Adrenal gland (tissue), 12 donors: ENCODE results near the gene GPR157. TPM values are rescaled to one million over a fixed set of nuclear protein-coding genes. Genes with fewer than 3 reads are reported as not detected.
A peak's percentile ranks its signal among the peaks of the same experiment; 100 is the strongest.

Experiments used
- DNase-seq, 7 donors: peaks; one replicate each; pipeline ENCODE4 v3.0.0-alpha.2; 2019 to 2020
- H3K27ac ChIP-seq, 5 donors: fragments of 200-600 bp; sonication (generic) in 4 of 5; 1 replicate in 3 of 5; 2 replicates in 2 of 5; pipeline versions ENCODE4 v1.5.1 to v1.8.0; 2016 to 2020; ENCODE audit warnings: mild to moderate bottlenecking in 1 of 5
- H3K27me3 ChIP-seq: fragments of 200-600 bp; 2 replicates; pipeline ENCODE4 v1.8.0; 2021
- H3K36me3 ChIP-seq, 2 donors: fragments of 200-600 bp; replicated peaks in 1 of 2; 1 replicate in 1 of 2; 2 replicates in 1 of 2; pipeline versions ENCODE4 v1.5.1 to v1.8.0; 2018 to 2022
- H3K4me1 ChIP-seq, 2 donors: fragments of 200-600 bp; replicated peaks in 1 of 2; 1 replicate in 1 of 2; 2 replicates in 1 of 2; pipeline versions ENCODE4 v1.5.1 to v1.8.0; 2018 to 2021
- H3K4me3 ChIP-seq, 4 donors: fragments of 200-600 bp; sonication (generic) in 3 of 4; one replicate each; pipeline ENCODE4 v1.5.1; 2016 to 2018
- H3K9me3 ChIP-seq, 3 donors: fragments of 200-600 bp; sonication (generic) in 1 of 3; replicated peaks in 1 of 3; 1 replicate in 2 of 3; 2 replicates in 1 of 3; pipeline versions ENCODE4 v1.5.1 to v1.8.0; 2016 to 2021
- CTCF ChIP-seq, 6 experiments: fragments of 450-650 bp in 4 of 6; fragments of 200-600 bp in 2 of 6; sonication (generic) in 1 of 6; IDR thresholded peaks; 1 replicate in 5 of 6; 2 replicates in 1 of 6; pipeline versions ENCODE4 v1.5.1 to v1.8.0; 2016 to 2021; ENCODE audit warnings: antibody characterized with exemption in 6 of 6, mild to moderate bottlenecking in 2 of 6, moderate library complexity in 1 of 6
- POLR2A ChIP-seq, 2 donors: fragments of 450-650 bp; IDR thresholded peaks; one replicate each; pipeline ENCODE4 v1.6.1; 2017; ENCODE audit warnings: antibody characterized with exemption in 2 of 2, mild to moderate bottlenecking in 2 of 2, moderate library complexity in 1 of 2
- WGBS, 4 donors: extraction: QIAGEN DNeasy Blood & Tissue Kit in 2 of 4; methylation state at CpG; one replicate each; pipeline versions ENCODE4 v1.1.5 to v1.1.7; 2013 to 2017; 5-methylcytosine and 5-hydroxymethylcytosine counted together
- intact Hi-C, 2 donors: fragments of 100-400 bp; cut with DNase I; formaldehyde crosslinking; loops; one replicate each; pipeline versions ENCODE4 v1.14.1 to v1.15.0; 2022 to 2023
- polyA plus RNA-seq, 3 donors: library from polyadenylated mRNA; stranded (reverse); fragments of 200-250 nt in 2 of 3; fragments of 350-450 nt in 1 of 3; fragmentation: Illumina TruSeq in 1 of 3; extraction: RNeasy Lipid Tissue Mini Kit (QIAGEN cat#74804) in 1 of 3; gene quantifications; one replicate each; pipeline ENCODE4 v1.2.3, GENCODE V29; 2013 to 2014
- total RNA-seq, 9 donors: library from RNA; depleted of rRNA in 4 of 9; stranded (reverse); fragments of >200 nt in 4 of 9; fragments of 120-200 nt in 1 of 9; fragmentation: NEBNext Ultra II Directional in 1 of 9; extraction: Animal tissue kit (Norgen Biotek cat#: 25700) in 1 of 9; gene quantifications; one replicate each; pipeline versions ENCODE4 v1.1.0 to v1.2.4, GENCODE V29; 2013 to 2023
- donor health status: healthy with polysubstance abuse.
- donor health status: Bipolar disorder and iron deficiency.
- donor health status: DM: yes; HTN: yes; CAD: no.
- donor health status: DM: no; HTN: no; CAD: no.
- donor health status: DM: no; HTN: no; CAD: no.
- donor health status: DM: yes; HTN: yes; CAD: no.

The GPR157 gene
- total and polyA plus RNA-seq, 12 donors: 2.0 to 16.8 (median 7.5) TPM

- DNase-seq: peak in 1 of 7 donors; percentile 18
- H3K4me1 ChIP-seq: peaks cover 5 to 6% of the 10 kb centered on the region in 2 donors
- H3K27ac ChIP-seq: no peak overlapping the region
- no peaks in the 10 kb centered on the region for H3K36me3 ChIP-seq
- no peaks in the 10 kb centered on the region for H3K27me3 ChIP-seq
- 83 to 93% (median 90%) methylated on average over 11 to 13 of the region's 13 CpGs for WGBS, 4 donors
- no peak for TF ChIP-seq CTCF (IDR thresholded peaks at IDR 0.05)
- no peak for TF ChIP-seq POLR2A (IDR thresholded peaks at IDR 0.05)
- intact Hi-C loops: loop anchor here in 1 of 2 donors (5.0 kb wide), 1 partner anchor 84 kb away; no protein-coding TSS in a partner anchor
- H3K9me3 ChIP-seq: no peaks in the 10 kb centered on the region
- no peak overlapping the region for H3K4me3 ChIP-seq
These were observed 15.7 kb downstream of the GPR157 start for GRCh38 chr1:9112961-9113880.

GRCh38 chr1:9111957-9112356, 16.9 kb downstream of the GPR157 start:
- no peaks in the 10 kb centered on the region for H3K36me3 ChIP-seq
- DNase-seq: peak in 1 of 7 donors; percentile 26
- H3K9me3 ChIP-seq: no peaks in the 10 kb centered on the region
- H3K4me1 ChIP-seq: peaks cover 5 to 6% of the 10 kb centered on the region in 2 donors
- no peak for TF ChIP-seq CTCF (IDR thresholded peaks at IDR 0.05)
- TF ChIP-seq POLR2A (IDR thresholded peaks at IDR 0.05): no peak
- intact Hi-C loops: loop anchor here in 1 of 2 donors (5.0 kb wide), 1 partner anchor 85 kb away; no protein-coding TSS in a partner anchor
- WGBS, 4 donors: 83 to 93% (median 90%) methylated on average over 1 to 9 of the region's 9 CpGs
- H3K4me3 ChIP-seq: no peak overlapping the region
- H3K27me3 ChIP-seq: no peaks in the 10 kb centered on the region
- H3K27ac ChIP-seq: no peak overlapping the region

GRCh38 chr1:9111357-9111691, 17.6 kb downstream of the GPR157 start:
- intact Hi-C loops: loop anchor here in 1 of 2 donors (5.0 kb wide), 1 partner anchor 86 kb away; no protein-coding TSS in a partner anchor
- WGBS, 4 donors: 86 to 93% (median 90%) methylated on average over 3 to 13 of the region's 13 CpGs

More at GRCh38 chr1:9111357-9111691, 17.6 kb downstream of the GPR157 start:
- no peaks in the 10 kb centered on the region for H3K27me3 ChIP-seq
- DNase-seq: peak in 1 of 7 donors; percentile 16
- H3K9me3 ChIP-seq: no peaks in the 10 kb centered on the region
- TF ChIP-seq CTCF (IDR thresholded peaks at IDR 0.05) (no peak), POLR2A (IDR thresholded peaks at IDR 0.05) (no peak)
- H3K27ac ChIP-seq: peak overlapping the region in 1 of 5 donors; percentile 57
- no peak overlapping the region for H3K4me3 ChIP-seq
- H3K36me3 ChIP-seq: no peaks in the 10 kb centered on the region
- peaks cover 5 to 6% of the 10 kb centered on the region in 2 donors for H3K4me1 ChIP-seq
